Myocyte (in vitro differentiated cells): Measurements from ENCODE around the gene TRAF7. TPM values are rescaled to one million over a fixed set of nuclear protein-coding genes. Genes with fewer than 3 reads are reported as not detected.

ENCODE experiments used
- DNase-seq: peaks from one replicate; pipeline ENCODE4 v3.0.0-alpha.2; 2012; ENCODE audit warnings: low read depth
- total RNA-seq: library from RNA; depleted of rRNA; stranded (reverse); fragments of >200 nt; gene quantifications from 2 replicates; pipeline ENCODE4 v1.2.3, GENCODE V29; 2014

The TRAF7 gene
- total RNA-seq, 1 donor from 2014 or later: 95.8 TPM

DNA sequence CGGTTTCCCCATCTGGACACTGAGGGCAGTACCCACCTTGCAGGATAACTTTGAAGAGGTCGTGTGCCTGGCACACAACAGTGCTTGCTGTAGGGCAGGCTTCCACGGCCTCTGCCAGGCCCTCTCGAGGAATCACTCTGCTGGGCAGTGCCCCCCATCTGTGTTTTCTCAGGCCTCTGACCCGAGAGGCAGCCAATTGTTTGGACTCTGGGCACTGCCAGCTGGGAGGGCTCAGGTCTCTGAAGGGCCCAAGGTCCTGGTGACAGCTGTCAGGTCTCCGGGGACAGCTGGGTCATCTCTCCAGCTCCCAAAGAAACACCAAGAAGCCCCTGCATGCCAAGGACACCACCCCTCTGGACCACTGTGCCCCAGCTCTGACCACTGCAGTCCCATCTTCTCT lies 8.2 kb upstream of the TRAF7 start:
- peak; percentile 53 for DNase-seq

DNA sequence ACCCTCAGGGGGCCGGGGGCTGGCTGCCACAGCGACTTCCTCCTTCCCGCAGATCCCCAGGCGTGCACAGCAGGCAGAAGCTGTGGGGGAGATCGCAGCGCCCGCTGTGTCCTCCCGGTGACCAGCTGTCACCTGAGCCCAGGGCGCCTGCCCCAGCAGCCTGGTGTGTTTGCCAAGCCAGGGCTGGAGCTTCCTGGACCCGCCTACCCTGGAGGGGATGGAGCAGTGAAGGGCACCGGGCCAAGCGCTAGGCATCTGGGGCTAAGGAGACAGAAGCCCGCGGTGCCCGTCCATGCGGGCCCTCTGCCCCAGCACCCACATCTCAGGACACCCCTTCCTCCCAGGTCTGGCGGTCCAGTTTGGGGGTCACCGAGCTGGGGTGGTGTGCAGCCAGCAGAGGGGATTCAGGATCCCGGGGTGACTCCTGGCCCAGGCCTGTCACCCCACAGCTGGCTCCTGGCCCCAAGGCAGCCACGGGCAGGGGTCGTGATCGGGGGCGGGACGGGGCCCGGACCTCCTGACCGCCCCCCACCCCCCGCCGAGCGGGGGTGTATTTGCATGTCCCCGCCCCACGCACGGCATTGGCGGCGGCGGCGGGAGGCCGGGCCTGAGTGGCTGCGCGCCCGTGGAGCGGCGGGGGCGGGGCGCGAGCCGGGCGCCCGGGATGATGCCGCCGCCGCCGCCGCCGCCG lies 7.5 kb upstream of the TRAF7 start, which contains the start of gene RAB26:
TSS of gene RAB26 (plus strand) at position 645 of the 691 bp plus-strand sequence. CDS start 159 bp downstream, outside the sequence.
- peak; percentile 75 for DNase-seq

DNA sequence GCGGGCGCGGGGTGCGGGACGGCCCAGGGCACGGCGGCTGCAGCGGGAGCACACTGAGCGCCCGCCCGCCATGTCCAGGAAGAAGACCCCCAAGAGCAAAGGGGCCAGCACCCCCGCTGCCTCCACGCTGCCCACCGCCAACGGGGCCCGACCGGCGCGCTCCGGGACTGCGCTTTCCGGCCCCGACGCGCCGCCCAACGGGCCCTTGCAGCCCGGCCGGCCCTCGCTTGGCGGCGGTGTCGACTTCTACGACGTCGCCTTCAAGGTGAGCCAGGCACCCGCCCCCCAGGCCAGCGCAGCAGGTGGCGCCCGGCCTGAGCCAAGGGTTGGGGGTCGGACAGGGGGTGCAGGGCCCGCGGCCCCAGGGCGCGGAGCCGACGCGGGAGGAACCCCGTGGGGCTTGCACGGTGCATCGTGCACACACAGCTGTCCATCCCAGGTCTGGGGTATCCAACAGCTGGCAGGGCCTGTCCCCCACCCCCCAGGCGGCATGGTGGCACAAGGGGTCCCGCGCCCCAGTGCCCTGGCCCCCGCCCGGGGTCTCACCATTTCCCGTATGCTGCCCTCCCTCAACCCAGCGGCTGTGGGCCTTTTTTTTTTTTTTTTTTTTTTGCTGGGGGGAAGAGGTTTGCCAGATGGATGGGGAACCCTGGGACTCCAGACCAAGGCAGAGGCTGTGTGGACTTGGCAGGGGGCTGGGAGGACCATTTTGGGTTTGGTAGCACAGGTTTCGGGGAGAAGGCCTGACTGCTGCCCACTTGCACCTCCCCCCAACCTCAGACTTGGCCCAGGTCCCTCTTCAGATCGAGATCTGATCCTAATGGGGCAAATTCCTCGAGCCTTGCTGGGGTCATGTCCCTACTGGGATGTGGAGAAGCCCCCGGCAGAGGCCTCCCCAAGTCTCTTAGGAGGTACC lies 6.6 kb upstream of the TRAF7 start:
- no peak for DNase-seq

DNA sequence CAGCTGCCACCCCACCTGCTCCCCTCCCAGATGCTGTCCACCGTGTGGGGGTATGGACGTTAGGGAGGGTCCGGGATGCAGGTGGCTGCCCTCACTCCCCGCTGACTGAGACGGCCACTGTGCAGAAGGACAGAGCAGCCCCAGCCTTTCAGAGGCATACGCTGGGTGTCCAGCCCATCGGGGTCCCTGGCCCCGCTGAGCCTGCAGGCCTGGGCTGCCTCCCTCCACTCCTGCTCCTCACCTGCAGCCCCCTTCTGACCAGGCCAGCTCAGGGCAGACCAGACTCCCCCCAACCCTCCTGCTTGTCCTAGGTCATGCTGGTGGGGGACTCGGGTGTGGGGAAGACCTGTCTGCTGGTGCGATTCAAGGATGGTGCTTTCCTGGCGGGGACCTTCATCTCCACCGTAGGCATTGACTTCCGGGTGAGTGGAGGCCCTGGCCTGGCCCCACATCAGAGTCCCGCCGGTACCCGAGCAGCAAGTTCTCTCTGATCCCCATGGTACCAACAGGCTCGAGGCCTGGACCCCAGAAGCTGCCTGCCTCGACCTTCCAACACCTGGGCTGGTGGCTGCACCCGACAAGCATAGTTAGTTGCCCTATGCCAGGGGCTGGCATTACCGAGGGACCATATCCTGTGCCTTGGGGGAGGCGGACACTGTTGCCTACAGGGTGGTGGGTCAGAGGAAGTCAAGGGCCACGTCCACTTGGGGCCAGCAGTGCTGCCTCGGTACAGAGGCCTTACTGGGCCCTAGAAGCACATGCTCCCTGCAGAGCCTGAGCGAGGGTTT lies 5.8 kb upstream of the TRAF7 start:
- DNase-seq: no peak

DNA sequence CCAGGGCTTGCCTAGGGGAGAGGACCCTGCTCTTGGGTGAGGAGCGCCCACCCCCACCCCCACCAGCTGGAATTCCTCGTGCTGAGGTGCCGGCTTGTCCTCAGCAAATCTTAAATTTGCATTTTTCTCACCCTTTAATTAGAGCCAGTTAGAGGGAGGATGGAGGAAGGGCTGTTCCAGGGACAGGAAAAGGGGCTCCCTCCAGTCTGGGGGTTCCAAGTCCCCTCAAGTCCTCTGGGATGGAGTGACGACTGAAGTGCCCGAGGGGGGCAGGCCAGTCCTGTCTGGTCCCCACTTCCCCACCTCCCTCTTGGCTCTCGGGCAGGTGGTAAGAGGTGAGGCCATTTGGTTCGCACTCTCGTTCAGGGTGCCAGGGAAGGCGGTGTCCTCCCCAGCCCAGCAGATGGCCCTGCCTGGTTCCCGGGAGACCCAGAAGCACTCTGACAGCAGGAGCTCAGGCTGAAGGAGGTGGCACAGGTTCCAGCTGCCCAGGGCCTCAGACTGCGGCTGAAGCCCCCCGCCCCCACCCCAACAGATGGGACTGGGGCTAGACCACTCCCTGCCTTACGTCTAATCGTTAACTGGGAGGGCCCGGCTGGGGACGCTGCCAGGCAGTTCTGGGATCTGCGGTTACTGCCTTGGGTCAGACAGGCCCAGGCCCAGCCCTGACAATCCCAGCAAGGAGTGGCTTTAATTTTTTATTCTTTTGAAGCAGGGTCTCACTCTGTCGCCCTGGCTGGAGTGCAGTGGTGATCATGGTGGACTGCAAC lies 5.0 kb upstream of the TRAF7 start:
- peak; percentile 75 for DNase-seq

DNA sequence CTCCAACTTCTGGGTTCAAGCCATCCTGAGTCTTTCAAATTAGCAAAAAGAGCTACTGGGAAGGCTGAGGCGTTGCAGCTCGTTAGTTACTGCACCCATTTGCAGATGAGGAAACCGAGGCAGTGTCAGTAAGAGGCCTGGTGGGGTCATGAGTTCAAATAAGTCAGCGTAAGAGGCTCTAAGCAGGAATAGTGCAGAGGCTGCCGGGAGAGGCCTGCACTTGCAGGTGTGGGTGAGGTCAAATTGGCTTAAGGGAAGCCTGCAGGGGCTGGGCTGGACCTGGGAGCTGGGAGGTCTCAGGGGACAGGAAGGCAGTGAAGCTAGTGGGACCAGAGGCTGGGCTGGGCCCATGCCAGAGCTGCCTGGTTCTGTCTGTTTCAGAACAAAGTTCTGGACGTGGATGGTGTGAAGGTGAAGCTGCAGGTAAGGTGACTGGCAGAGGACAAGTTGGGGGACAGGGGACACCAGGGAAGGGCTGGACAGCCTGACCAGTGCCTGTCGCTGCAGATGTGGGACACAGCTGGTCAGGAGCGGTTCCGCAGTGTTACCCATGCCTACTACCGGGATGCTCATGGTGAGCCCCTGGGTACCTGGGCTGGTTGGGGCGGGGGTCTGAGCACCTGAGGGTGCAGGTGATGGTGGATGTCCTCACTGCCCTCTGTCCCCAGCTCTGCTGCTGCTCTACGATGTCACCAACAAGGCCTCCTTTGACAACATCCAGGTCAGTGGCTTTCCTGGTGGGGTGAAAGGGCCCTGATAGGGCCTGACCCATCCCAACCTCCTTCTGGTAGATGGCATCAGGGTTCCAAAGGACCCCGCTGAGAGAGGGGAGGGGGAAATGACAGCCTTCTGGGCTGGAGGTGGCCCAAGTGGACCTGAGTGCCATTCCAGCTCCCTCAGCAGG lies 4.1 kb upstream of the TRAF7 start:
- DNase-seq: no peak

DNA sequence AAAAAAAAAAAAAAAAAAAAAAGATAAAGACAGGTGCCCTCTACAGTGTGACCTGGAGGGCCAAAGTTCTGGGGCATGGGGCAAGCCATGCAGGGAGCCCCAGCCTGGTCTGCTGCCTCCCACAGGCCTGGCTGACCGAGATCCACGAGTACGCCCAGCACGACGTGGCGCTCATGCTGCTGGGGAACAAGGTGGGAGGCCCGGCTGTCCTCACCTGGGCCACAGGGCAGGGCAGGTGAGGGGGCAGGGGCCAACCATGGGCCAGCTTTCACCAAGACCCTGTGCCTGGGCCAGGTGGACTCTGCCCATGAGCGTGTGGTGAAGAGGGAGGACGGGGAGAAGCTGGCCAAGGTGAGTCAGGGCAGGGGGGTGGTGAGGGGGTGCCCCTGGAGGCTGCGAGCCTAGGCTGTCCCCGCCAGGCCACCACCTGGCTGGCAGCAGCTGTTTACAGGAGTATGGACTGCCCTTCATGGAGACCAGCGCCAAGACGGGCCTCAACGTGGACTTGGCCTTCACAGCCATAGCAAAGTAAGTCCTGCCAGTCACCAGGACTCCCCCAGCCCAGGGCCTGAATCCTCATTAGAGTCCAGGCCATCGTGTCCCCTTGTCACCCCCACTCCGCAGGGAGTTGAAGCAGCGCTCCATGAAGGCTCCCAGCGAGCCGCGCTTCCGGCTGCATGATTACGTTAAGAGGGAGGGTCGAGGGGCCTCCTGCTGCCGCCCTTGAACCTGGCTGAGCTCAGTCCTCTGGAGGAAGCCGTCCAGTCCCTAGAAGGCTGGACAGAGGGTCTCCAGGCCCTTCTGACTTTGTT lies 2.7 kb upstream of the TRAF7 start:
- DNase-seq: no peak

DNA sequence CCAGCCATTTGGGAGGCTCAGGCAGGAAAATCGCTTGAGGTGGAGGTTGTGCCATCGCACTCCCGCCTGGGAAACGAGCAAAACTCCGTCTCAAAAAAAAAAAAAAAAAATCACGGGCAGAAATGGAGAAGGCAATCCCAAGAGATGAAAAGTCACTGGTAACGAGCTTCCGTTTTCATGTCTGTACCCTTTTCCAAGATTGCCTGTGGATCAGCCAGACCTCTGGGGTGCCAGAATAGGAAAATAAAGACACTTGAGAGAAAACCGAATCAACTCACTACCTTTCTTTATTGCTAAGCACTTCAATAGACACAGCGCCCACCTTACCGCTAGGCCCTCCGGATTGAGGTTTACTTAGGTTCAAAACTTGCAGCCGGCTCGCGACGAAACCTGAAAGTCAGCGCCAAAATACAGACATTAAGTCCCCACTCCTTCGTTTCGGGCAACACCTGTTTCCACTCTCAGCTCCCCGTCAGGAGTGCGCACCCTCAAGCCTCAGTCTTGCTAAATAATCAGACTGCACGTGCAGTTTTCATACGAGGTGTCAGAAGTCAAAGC lies 970 bp upstream of the TRAF7 start:
- DNase-seq: no peak

DNA sequence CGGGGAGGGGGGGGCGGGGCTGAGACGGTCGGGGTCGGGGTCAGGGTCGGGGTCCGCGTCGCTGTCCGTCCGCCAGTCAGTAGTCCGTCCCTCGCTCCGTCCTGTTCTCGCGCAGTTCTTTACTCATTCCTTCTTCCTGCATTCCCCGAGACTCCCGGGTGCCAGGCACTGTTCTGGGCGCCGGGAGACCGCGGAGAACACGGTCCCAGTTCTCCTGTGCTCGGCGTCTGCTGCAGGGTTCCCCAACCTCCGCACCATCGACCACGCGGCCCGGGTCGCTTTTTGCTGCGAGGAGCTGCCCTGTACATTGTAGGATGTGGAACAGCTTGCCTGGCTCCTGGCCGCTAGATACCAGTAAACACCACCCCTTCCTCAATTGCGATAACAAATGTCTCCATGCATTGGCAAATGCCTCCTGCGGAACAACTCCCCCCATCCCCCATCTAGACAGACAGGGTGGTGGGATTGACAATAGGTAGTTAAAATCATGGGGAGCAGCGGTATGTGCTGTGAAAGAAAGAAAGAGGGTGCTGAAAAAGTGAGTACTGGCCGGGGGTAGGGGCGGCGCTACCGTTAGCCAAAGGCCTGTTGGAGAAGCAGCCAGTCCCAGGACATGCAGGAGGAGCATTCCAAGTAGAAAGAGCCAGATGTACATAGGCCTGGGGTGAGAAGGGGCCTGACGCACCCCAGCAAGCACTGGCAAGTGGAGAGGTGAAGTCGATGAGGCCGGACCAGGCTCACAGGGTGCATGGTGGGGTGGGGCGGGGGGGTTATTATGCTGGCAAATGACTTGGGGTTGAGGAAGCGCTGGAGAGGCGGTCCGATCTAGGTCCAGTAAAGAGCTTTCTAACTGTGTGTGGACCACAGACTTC lies 631 bp downstream of the TRAF7 start:
- DNase-seq: peak; percentile 50

DNA sequence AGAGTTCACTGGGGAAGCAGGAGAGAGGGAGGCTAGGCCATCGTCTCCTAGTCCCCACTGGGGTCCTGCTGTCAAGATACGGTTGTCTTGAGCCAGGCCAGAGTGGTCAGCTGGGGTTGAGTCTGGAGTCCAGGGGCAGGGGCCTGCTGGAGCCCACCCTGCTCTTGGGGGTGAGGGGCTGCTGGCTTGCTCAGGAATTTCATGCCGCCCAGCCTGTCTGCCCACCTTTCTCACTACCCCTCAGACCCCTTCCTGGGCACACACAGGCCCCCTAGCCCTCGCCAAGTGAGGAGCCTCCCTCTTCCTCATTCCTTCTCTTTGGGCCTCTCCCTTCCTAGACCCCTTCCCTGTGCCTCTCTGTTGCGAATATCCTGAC lies 1.3 kb downstream of the TRAF7 start:
- no peak for DNase-seq

DNA sequence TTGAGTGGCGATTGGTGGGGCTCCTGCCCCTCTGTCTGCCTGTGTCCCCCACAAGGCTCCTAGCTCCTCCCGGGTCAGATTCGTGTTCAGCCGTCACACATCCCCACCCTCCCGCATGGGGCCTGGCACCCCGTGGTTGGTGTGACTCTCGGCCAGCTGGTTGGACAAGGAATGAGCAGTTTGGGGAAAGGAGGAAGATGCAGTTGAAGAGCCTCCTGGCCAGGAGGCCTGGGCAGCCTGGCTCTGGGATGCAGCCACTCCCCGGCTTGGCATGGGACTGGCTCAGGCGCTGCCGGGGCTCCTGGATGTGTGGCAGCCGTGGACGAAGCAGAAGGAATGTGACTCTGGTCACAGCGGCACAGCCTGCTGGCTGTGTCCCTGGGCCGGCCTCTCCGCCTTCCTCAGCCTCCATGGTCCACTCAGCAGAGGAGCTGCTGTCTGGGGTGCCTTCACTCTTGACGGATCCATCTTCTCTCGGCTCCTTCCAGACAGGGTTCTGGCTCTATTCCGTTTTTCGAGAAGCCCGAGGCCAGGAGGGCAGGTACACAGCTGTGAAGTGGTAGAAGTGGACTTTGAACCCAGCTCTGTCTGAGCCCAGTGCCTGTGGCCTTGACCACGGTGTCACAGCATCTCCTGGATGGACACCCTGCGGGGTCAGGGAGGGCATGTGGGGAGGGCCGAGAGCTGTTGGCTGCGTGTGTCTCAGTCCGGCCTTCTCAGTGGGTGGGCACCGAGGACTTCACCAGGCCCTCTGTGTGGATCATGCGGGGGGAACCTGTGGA lies 2.1 kb downstream of the TRAF7 start:
- DNase-seq: peak; percentile 50

DNA sequence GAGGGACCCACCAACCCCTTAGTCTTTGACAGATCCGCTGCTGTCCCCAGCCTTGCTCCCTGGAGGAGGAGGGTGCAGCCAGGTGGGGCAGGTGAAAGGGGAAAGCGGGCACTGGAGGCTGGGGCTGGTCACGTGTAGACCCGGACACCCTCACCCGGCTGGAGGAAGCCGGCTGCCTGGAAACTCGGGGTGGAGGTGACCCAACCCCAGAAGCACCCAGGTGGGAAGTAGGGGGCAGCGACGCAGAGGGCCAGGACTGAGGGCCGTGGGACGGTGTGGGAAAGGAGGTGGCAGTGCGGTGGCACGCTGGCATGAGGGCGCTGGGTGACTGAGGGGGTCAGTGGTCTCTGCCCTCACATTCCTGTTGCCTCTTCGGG lies 2.7 kb downstream of the TRAF7 start:
- no peak for DNase-seq

DNA sequence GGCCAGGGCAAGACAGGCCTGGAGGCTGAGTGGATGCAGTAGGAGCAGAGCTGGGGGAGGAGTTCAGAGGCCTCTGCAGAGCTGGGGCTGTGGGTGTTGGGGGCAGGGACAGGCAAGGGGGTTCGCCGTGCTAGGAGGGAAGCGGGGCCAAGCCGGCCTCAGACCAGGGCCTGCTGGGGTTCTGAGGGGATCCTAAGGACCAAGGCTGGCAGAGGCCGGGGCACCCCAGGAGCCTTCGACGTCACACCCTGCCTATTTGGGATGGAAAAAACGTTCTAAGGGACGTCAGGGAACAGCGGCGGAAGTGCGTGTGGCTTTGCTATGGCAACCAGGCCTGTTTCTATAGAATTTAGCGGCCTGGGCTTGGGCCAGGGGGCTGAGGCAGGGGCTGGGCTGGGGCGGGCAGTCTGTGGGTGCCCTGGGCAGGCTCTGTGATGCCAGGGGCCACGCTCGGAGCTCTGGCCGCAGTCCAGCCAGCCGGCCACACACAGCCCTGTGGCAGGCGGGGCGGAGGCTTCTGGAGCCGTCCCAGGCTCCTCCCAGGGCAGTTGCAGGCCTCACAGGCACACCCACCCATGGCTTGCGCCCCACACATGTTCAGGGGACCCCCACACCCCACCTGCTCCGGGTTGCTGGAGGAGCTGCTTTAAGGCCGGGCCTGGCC lies 3.7 kb downstream of the TRAF7 start:
- peak; percentile 69 for DNase-seq

DNA sequence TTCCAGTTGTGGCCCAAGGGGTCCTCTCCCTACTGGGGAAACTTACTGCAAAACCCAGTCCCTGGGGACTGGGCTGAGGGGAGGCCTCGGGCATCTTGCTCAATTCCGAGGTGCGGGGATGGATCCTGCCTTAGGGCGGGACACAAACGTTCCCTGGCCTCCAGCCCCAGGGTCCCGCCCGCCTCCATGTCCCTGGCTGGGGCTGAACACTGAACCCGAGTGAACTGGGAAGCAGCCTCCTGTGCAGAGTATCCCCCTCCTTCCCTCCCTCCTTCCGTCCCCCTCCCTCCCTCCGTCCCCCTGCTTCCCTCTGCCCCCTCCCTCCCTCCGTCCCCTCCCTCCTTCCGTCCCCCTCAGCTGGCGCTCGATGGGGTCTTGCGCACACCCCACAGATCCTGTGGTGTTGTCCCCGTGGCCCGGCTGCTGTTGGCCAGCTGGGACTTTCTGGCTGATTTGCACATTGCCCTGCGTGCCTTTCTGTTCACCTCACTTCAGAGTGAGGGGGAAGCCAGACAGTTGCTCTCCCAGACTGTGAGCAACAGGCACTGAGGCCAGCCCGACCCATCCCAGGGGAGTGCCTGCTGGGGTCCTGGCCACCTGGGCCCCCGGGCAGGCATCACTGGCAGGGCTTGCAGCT lies 5.5 kb downstream of the TRAF7 start:
- peak; percentile 93 for DNase-seq

DNA sequence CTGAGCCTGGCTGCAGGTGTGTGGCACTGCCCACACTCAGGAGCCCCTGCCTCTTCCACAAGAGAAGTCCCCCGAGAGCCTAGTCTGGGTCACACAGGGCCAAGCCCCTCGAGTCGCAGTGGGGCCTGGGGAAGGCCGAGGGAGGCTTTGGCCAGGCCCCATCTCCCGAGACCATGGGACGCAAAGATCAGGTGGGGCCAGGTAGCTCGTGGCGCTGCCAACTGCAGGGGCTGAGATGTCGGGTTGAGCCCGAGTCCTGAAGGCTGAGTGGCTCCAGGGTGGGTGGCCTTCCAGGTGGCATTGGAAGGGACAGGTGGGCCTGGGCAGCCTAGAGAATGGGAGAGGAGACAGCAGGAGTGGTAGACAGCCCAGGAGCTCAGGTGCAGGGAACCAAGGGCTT lies 6.3 kb downstream of the TRAF7 start:
- no peak for DNase-seq

DNA sequence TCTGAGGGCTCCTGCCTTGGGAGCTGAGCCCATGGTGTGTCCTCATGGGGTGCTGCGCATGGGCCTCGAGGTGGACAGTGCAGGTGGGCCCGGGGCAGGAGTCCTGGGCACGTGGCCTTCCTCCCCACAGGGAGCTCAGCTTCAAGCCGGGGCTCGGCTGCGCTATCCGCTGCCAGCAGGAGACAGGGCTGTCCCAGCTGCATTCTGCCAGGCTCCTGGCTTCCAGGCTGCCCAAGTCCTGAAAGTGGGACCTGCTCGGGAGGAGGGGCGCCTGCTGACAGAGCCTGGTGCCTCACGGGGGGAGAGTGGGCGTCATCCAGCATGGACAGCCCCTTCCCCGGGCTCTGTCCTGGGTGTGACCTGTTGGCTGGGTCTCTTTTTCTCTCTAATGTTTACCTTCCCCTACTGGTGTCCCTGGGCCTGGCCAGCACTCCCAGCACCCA lies 7.1 kb downstream of the TRAF7 start:
- no peak for DNase-seq
